ENCODE measurements around the gene ERBB4. TPM values are rescaled to one million over a fixed set of nuclear protein-coding genes. Genes with fewer than 3 reads are reported as not detected.
A peak's percentile ranks its signal among the peaks of the same experiment; 100 is the strongest.

ERBB4 gene
- total and polyA plus RNA-seq, 2 of the 8 experiments (the other 6 are each of a cell fraction or from before 2014, with no cell fraction given), result 0.34 to 1.3 TPM

DNA sequence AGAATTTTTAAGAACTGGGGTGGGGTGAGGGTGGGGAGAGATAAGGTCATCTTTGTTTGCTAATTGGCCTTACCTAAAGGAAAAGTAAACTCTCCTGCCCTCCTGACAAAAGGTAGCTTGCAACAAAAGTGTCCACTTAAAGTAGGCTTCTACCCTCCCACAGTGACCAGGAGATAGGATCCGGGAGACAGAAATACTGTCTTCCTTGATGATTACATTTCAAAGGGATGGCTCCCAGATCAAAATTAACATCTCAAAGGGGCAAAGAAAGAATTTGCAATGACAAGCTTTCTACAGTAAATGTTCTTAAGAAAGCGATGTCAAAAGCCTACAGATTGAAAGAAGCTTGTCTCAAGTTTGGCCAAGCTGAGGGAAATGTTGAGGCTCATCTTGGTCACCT, 1206.9 kb downstream of the ERBB4 start:
- H3K14ac ChIP-seq (ENCODE audit: insufficient read length), result no peak overlapping the region
- H2AK5ac ChIP-seq (ENCODE audit: low read depth, low read length), result no peak overlapping the region
- no peak overlapping the region for H2BK15ac ChIP-seq (ENCODE audit: low read length)
- WGBS, 2 experiments (ENCODE audit: extremely low coverage in 1 of 2, insufficient coverage in 1 of 2, insufficient read length in 1 of 2, insufficient replicate concordance in 2 of 2, low coverage in 1 of 2, low lambda C conversion rate in 2 of 2, missing lambda C conversion rate in 1 of 2), result 11% methylated on average over 2 of the region's 2 CpGs; no CpG with 5 or more reads in 1 of the 2 experiments
- H3K23me2 ChIP-seq (ENCODE audit: low read depth, low read length), result no peaks in the 10 kb centered on the region
- no peak overlapping the region for H2BK120ac ChIP-seq (replicated peaks; ENCODE audit: low read depth, low read length)
- H4K5ac ChIP-seq (ENCODE audit: insufficient read length, low read depth, low read length), result no peak overlapping the region
- ChIA-PET CTCF (ENCODE audit: partially characterized antibody) (no interaction called here), POLR2A (ENCODE audit: partially characterized antibody) (no interaction called here)
- no peaks in the 10 kb centered on the region for H3K27me3 ChIP-seq (replicated peaks in 1 of 4; ENCODE audit: control insufficient read depth in 3 of 4, extremely low read depth in 1 of 4, insufficient read depth in 3 of 4, low read length in 3 of 4)
- FAIRE-seq (peak; percentile 94), DNase-seq (ENCODE audit: low read depth in 1 of 2, low spot score in 2 of 2) (peak in 1 of 2 experiments; percentile 36)
- no peak overlapping the region for H2BK20ac ChIP-seq (ENCODE audit: low read length)
- H3K27ac ChIP-seq (ENCODE audit: low read depth, low read length), result no peak overlapping the region
- H4K8ac ChIP-seq (ENCODE audit: extremely low read depth, insufficient read depth, low read length), result no peak overlapping the region
- H3K4me3 ChIP-seq (ENCODE audit: extremely low read depth in 1 of 4, insufficient read depth in 2 of 4, low read depth in 3 of 4, low read length in 4 of 4), result no peak overlapping the region
- no peaks in the 10 kb centered on the region for H3K36me3 ChIP-seq (ENCODE audit: control insufficient read depth in 2 of 4, insufficient read depth in 4 of 4, low read length in 3 of 4)
- no peaks in the 10 kb centered on the region for H3K9me3 ChIP-seq (ENCODE audit: insufficient read depth in 2 of 2, low read depth in 1 of 2, low read length in 1 of 2)
- H3K9ac ChIP-seq (replicated peaks in 1 of 4; ENCODE audit: extremely low read depth in 1 of 4, low read depth in 3 of 4, low read length in 3 of 4), result no peak overlapping the region
- H3K4me1 ChIP-seq (replicated peaks in 1 of 4; ENCODE audit: control insufficient read depth in 3 of 4, insufficient read depth in 4 of 4, low read length in 3 of 4), result peaks cover 0 to 13% (median 0%) of the 10 kb centered on the region in 4 experiments; a peak in 2 of 7 replicates
- no peaks in the 10 kb centered on the region for H3K79me2 ChIP-seq (ENCODE audit: control insufficient read depth in 1 of 2, insufficient read depth in 2 of 2, low read length in 2 of 2)
- H2BK12ac ChIP-seq (ENCODE audit: low read depth, low read length), result no peak overlapping the region
- H2BK5ac ChIP-seq (ENCODE audit: low read depth, low read length), result no peak overlapping the region
- peak overlapping the region; percentile 18 to 22; a peak in 3 of 4 replicates for H3K4me2 ChIP-seq (ENCODE audit: insufficient read depth in 1 of 2, low read depth in 2 of 2, low read length in 2 of 2)
- H4K20me1 ChIP-seq (replicated peaks in 1 of 2; ENCODE audit: control insufficient read depth in 1 of 2, insufficient read depth in 2 of 2, low read length in 2 of 2), result no peaks in the 10 kb centered on the region
- no peaks in the 10 kb centered on the region for H3K79me1 ChIP-seq (ENCODE audit: low read depth, low read length)
- H2AFZ ChIP-seq (ENCODE audit: low read length), result no peak overlapping the region
- H3K18ac ChIP-seq (ENCODE audit: extremely low read depth, low read length), result no peak overlapping the region
- no peak overlapping the region for H4K91ac ChIP-seq (replicated peaks; ENCODE audit: insufficient read length, low read length)
- H3K4ac ChIP-seq (replicated peaks; ENCODE audit: insufficient read length, low read depth, low read length), result no peak overlapping the region
- no peak overlapping the region for H3K23ac ChIP-seq (ENCODE audit: insufficient read length)
- H3K56ac ChIP-seq (replicated peaks; ENCODE audit: insufficient read length, low read depth, low read length), result no peak overlapping the region
- TF ChIP-seq TBP (IDR thresholded peaks at IDR 0.05; ENCODE audit: low read depth, low read length) (no peak), CEBPB (IDR thresholded peaks at IDR 0.05; ENCODE audit: low read depth, low read length) (0 out of 2 replicates have a peak, but pooled peaks have one; percentile 30), CHD1 (IDR thresholded peaks at IDR 0.05; ENCODE audit: low read depth, low read length) (no peak), FOSL1 (IDR thresholded peaks at IDR 0.05; ENCODE audit: insufficient read depth, low read depth, low read length) (no peak)
